Activated CD4-positive, alpha-beta T cell treated with anti-CD3 and anti-CD28 coated beads for 4 hours (primary cell): ENCODE measurements around the gene ACTL6B.
"Not testable (repeated sequence)": the region's sequence is repeated elsewhere in the genome, so short reads cannot be mapped to it uniquely, and the experiment has no call there.

Experiments used
- DNase-seq, 2 donors: peaks; one replicate each; pipeline ENCODE4 v3.0.0-alpha.2; 2020

Gene ACTL6B

GRCh38 chr7:100655908-100656674 lies at the start of gene ACTL6B:
Gene ACTL6B, minus strand, starts transcription at chr7:100656448. Its CDS starts 94 bp downstream, at chr7:100656354.
- peak in 1 of 2 donors; percentile 11 for DNase-seq

- DNase-seq: peak; percentile 73 to 76
Measured at GRCh38 chr7:100705320-100705752, 49.1 kb upstream of the ACTL6B start.

DNA sequence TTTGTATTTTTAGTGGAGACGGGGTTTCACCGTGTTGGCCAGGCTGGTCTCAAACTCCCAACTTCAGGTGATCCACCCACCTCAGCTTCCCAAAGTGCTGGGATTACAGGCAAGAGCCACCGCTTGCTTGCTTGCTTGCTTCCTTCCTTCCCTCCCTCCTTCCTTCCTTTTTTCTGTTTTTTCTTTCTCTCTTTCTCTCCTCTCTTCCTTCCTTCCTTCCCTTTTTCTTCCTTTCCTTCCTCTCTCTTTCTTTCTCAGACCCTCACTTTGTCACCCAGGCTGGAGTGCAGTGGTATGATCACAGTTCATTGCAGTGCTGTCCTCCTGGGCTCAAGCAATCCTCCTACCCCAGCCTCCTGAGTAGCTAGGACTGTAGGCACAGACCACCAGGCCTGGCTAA lies 44.8 kb upstream of the ACTL6B start:
- not testable (repeated sequence) for DNase-seq

- no peak for DNase-seq
Measured at GRCh38 chr7:100699018-100699417, 42.8 kb upstream of the ACTL6B start.

DNA sequence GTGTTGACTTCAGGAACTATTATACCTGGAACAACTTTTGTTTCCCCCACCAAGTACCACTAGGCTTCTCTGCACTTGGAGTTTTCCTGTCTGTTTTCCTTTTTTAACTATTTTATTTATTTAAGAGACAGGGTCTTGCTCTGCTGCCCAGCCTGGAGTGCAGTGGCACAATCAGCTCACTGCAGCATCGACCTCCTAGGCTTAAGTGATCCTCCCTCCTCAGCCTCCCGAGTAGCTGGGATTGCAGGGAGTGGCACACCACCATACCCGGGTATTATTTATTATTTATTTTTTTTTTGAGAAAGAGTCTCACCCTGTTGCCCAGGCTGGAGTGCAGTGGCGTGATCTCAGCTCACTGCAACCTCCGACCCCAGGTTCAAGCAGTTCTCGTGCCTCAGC lies 39.9 kb upstream of the ACTL6B start:
- no peak for DNase-seq

GRCh38 chr7:100694098-100694745 lies 38.0 kb upstream of the ACTL6B start, which contains the start of gene GIGYF1:
Gene GIGYF1, minus strand, starts transcription at chr7:100694250. Its CDS starts 6,012 bp downstream, at chr7:100688238.
- DNase-seq: peak; percentile 62 to 68

DNA sequence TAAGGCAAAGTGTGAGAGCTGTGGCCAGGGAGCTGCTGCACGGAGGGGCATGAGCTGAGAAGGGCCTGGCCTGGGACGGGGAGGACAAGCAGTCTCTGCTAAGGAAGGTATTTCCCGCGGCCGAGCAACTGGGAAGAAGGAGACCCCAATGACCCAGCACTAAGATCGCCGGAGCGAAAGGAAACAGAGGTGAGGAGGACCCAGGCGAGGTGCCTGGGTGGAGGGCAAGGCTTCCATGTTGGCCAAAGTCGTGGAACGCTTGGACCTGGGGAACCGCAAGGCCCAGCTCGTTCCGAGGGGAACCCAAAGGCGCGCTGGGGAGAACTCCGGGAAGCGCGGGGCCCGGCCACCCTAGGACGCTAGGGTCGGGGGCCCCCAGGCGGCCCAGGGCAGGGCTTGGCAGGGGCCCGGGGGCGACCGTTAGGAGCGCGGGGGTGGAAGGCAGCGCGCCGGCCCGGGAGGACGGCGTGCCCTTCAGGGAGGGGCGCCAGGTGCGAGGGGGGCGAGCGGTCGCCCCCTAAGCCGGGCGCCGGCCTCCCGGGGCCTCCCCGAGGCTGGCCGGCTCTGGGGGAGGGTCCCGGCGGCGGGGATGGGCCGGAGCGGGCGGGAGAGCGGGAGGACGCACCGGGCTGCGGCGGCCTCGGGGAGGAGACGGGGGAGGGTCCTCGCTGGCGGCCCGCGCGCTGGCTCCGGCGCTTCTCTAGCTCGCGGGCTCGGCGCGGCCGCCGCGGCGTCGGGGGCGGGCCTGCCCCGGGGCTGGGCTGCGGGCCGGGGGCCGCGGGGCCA lies 37.3 kb upstream of the ACTL6B start:
- no peak for DNase-seq

GRCh38 chr7:100692578-100692961 lies 36.3 kb upstream of the ACTL6B start:
- DNase-seq: no peak

GRCh38 chr7:100691676-100692577 lies 35.7 kb upstream of the ACTL6B start:
- peak; percentile 75 to 86 for DNase-seq

DNA sequence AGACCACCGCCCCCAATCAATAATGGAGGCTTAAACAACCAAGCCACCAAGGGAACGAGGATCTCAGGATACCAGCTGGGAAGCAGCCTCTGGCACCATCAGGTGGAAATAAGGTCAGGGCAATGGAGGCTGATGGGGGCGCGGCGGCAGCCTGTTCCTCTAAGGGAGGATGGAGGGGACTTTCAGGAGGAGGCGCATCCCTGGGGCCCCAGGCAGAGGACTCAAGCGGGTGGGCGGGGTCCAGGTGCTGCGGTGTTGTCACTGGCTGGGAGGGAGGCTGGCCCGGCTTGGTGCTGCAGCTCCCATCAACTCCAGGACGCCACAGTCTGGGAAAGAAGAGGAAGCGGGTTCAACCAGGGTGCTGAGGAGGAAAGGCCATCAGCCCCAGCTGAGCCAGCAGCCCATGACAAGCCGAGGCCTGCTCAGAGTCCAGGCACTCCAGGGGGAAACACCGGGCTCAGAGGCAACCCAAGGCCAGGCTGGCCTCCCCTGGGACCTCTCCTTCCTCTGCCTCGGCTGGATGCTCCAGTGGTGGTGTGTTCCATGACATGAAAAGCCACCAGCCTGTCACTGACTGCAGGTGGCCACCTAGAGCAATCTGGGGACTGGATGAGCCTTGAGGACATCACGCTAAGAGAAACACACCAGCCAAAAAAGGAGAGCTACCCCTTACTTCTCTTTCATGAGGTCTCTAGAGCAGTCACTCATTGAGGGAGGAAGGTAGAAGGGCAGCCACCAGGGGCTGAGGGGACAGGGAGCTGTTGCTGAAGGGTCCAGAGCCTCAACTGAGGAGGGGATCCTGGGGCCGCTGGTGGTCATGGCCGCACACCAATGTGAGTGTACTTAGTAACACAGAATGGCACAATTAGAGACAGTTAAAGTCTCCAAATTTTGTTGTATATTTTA lies 33.2 kb upstream of the ACTL6B start:
- DNase-seq: no peak

GRCh38 chr7:100688326-100688860 lies 32.1 kb upstream of the ACTL6B start:
- DNase-seq: no peak

DNA sequence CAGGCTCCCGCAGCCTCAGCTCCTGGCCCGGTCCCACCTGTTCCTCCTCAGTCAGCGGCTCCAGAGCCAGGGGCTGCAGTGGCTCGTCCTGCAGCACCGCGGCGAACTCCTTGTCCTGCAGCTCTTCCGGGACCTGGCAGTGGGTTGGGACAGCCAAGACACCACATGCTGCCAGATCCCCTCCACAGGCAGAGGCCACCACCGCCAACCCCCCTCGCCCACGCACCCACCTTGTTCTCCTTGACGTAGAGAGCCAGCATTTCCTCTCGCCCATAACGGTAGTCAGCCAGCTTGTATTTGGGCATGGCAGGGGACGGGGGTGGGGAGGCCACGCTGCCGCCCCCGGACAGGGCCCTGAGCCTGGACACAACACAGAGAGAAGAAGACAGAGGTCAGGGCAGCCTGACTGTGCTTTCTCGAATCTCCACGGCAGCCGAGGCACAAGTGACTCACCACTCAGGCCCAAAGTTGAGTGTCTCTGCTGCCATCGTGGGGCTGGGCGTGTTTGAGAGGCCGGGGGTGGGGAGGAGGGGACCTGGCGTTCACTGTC lies 31.6 kb upstream of the ACTL6B start:
- DNase-seq: no peak

GRCh38 chr7:100687261-100687660 lies 31.0 kb upstream of the ACTL6B start:
- DNase-seq: no peak

DNA sequence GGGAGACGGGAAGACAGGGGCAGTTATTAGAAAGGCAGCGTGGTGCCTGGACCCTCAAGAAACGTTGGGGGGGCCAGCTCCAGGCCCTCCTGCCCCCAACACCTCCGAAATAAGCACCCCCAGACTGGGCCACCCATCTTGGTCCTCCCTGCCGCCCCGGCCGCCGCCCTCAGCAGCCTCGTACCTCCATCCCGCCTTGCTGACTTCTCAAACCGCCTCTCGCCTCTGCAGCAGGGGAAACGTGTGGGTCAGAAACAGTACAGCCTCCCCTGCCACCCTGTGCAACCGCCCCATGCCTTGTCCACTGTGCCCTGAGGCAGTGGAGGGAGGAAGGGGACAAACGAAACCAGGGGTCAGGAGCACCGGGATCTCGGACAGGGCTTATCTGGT lies 30.6 kb upstream of the ACTL6B start:
- no peak for DNase-seq

DNA sequence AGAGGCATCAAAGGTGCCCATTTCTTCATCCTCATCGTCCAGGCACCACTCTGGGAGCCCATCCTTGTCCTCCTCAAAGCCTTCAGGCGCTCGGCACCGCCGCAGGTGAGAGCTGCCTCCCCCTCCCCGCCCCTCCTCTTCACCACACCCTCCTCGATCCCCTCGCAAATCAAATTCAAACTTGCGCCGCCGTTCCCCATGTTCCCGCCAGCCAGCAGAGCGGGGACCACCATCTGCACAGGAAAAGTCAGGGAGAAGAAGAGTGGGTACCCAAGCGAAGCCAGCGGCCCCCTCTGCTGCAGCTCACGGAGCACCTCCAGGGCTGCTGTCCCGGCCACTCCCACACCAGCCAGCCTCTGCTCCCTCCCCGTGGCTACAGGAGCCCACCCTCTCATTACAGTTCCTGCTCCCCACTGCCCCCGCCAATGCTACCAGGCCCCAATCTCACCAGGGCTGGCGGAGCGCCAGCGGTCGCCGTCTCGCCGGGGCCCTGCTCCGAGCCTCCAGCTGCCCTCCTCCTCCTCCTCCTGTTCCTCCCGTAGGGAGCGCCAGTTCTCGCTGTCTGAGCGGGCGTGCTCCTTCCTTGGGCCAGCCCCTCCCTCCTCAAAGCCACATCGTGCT lies 30.1 kb upstream of the ACTL6B start:
- DNase-seq: no peak

DNA sequence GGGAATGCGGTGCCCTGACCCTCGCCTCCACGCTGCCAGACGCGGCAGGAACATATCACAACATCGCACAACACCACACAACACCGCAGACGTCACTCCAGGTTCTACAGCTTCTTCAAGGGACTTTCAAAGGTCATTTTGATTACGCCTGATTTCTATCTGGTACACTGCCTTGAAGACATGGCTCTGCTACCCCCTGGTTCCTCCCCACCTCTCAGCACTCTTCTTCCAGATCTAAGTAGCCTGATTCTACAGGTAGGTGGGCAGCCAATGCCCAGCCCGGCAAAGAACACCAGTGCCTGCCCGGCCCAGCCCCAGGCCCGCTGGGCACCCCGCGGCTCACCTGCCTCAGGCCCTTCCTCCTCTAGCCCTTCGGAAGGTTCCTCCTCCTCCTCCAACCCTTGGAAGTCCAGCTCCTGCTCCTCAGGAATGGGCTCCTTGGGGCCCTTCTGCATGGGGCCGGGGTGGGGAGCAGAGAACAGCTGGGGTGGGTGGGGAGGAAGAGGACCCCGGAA lies 29.4 kb upstream of the ACTL6B start:
- no peak for DNase-seq

DNA sequence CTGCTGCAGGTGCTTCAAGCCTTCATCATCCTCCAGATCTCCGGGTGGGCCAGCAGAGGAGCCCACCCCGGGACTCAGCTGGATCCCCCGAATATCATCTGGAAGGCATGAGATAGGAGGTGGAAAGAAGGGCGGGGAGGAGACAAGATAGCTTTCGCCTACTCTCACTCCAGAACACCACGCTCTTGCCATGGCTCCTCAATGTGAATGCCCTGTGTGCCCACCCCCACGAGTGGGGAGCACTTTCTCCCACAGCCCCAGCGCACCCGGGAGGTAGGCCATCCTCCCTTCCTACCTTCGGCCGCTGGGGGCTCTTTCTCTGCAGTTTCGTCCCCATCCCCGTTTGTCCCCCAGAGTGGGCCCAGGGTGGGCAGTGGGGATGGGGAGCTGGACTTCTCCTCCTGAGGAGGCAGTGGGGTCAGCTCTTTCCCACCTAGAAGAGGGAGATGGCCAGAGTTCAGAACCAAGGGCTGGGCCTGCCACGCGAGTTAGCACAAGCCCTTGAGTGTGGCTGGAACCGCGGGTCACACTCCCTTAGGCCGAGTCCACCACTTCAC lies 28.9 kb upstream of the ACTL6B start:
- DNase-seq: no peak

DNA sequence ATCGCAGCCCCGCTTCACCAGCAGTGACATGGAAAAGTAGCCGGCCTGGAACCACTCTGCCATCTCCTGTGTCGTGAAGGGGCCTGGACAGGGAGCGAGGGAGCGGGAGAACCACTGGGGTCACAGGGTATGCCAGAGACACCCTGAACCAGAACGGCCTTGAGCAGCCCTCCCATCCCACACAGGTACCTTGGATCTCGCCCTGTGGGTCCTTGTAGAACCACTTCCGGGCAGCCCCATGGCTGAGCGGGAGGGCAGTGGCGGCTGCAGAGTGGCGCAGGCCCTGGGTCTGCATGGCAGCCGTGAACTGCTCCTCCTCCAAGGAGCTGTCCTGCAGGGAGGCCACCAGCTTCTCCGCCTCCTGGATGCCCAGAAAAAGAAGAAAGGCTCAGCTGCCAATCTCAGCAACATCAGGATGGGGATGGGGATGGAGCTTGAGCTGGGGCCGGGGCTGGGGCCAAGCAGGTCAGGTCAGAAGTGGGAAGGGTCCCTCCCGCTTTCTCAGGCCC lies 28.3 kb upstream of the ACTL6B start:
- no peak for DNase-seq
